ENCODE measurements around the gene CSRP1. TPM values are rescaled to one million over a fixed set of nuclear protein-coding genes. Genes with fewer than 3 reads are reported as not detected.

The CSRP1 gene
- total and polyA plus RNA-seq, 2 experiments from 2014 or later: 78.9 to 135 TPM

- no peak for DNase-seq (ENCODE audit: low read depth in 1 of 2, low spot score in 1 of 2)
- Histone ChIP-seq H3K36me3 (no peaks in the 10 kb centered on the region), H3K27me3 (no peaks in the 10 kb centered on the region), H3K4me3 (no peak overlapping the region), H3K27ac (no peak overlapping the region), H3K9me3 (ENCODE audit: low read depth) (no peaks in the 10 kb centered on the region), H3K4me1 (ENCODE audit: low read depth) (peaks cover 23% of the 10 kb centered on the region)
- no peak for TF ChIP-seq CTCF (IDR thresholded peaks at IDR 0.05; ENCODE audit: low read depth, low read length)
Measured at GRCh38 chr1:201516511-201517127, 9.7 kb upstream of the CSRP1 start.

- TF ChIP-seq CTCF (IDR thresholded peaks at IDR 0.05; ENCODE audit: low read depth, low read length): no peak
- H3K27ac ChIP-seq: no peak overlapping the region
- H3K27me3 ChIP-seq: no peaks in the 10 kb centered on the region
- DNase-seq (ENCODE audit: low read depth in 1 of 2, low spot score in 1 of 2): no peak
- H3K4me1 ChIP-seq (ENCODE audit: low read depth): peaks cover 30% of the 10 kb centered on the region
- H3K4me3 ChIP-seq: no peak overlapping the region
- H3K9me3 ChIP-seq (ENCODE audit: low read depth): no peaks in the 10 kb centered on the region
- no peaks in the 10 kb centered on the region for H3K36me3 ChIP-seq
Measured at GRCh38 chr1:201515895-201516294, 9.0 kb upstream of the CSRP1 start.

GRCh38 chr1:201515062-201515750, 8.3 kb upstream of the CSRP1 start:
- Histone ChIP-seq H3K4me3 (no peak overlapping the region), H3K9me3 (ENCODE audit: low read depth) (no peaks in the 10 kb centered on the region), H3K4me1 (ENCODE audit: low read depth) (peaks cover 30% of the 10 kb centered on the region), H3K27ac (peak overlapping the region; percentile 31), H3K27me3 (no peaks in the 10 kb centered on the region), H3K36me3 (no peaks in the 10 kb centered on the region)
- no peak for TF ChIP-seq CTCF (IDR thresholded peaks at IDR 0.05; ENCODE audit: low read depth, low read length)
- no peak for DNase-seq (ENCODE audit: low read depth in 1 of 2, low spot score in 1 of 2)

GRCh38 chr1:201514466-201514865, 7.5 kb upstream of the CSRP1 start:
- Histone ChIP-seq H3K27ac (no peak overlapping the region), H3K36me3 (no peaks in the 10 kb centered on the region), H3K4me1 (ENCODE audit: low read depth) (peaks cover 30% of the 10 kb centered on the region), H3K9me3 (ENCODE audit: low read depth) (no peaks in the 10 kb centered on the region), H3K27me3 (no peaks in the 10 kb centered on the region), H3K4me3 (no peak overlapping the region)
- DNase-seq (ENCODE audit: low read depth in 1 of 2, low spot score in 1 of 2): no peak
- no peak for TF ChIP-seq CTCF (IDR thresholded peaks at IDR 0.05; ENCODE audit: low read depth, low read length)

GRCh38 chr1:201513498-201514243, 6.7 kb upstream of the CSRP1 start:
- no peak overlapping the region for H3K4me3 ChIP-seq
- peaks cover 30% of the 10 kb centered on the region for H3K4me1 ChIP-seq (ENCODE audit: low read depth)
- no peaks in the 10 kb centered on the region for H3K9me3 ChIP-seq (ENCODE audit: low read depth)
- DNase-seq (ENCODE audit: low read depth in 1 of 2, low spot score in 1 of 2): no peak
- H3K27ac ChIP-seq: no peak overlapping the region
- H3K27me3 ChIP-seq: no peaks in the 10 kb centered on the region
- H3K36me3 ChIP-seq: no peaks in the 10 kb centered on the region
- TF ChIP-seq CTCF (IDR thresholded peaks at IDR 0.05; ENCODE audit: low read depth, low read length): no peak

All from cardiac muscle cell (in vitro differentiated cells and primary cell).